Endodermal cell (in vitro differentiated cells): ENCODE measurements around the gene EBP. TPM values are rescaled to one million over a fixed set of nuclear protein-coding genes. Genes with fewer than 3 reads are reported as not detected.

ENCODE experiments used
- DNase-seq: peaks from one replicate; pipeline ENCODE4 v3.0.0-alpha.2; 2017
- H3K27ac ChIP-seq: 2 replicates; pipeline ENCODE4 v1.5.1; 2013; ENCODE audit warnings: mild to moderate bottlenecking, low read depth, low read length, moderate library complexity
- H3K27me3 ChIP-seq: 2 replicates; pipeline ENCODE4 v1.6.1; 2013; ENCODE audit warnings: mild to moderate bottlenecking, low read length, moderate library complexity; ENCODE audit not compliant: insufficient read depth, control insufficient read depth, poor library complexity, severe bottlenecking
- H3K36me3 ChIP-seq: 2 replicates; pipeline ENCODE4 v1.7.0; 2013; ENCODE audit warnings: mild to moderate bottlenecking, low read length, moderate library complexity; ENCODE audit not compliant: control insufficient read depth, insufficient read depth
- H3K4me1 ChIP-seq: one replicate; pipeline ENCODE4 v1.7.0; 2013; ENCODE audit warnings: low read length; ENCODE audit not compliant: control insufficient read depth, insufficient read depth
- H3K4me3 ChIP-seq: 2 replicates; pipeline ENCODE4 v1.5.1; 2013; ENCODE audit warnings: mild to moderate bottlenecking, low read length, moderate library complexity
- H3K9ac ChIP-seq: 2 replicates; pipeline ENCODE4 v1.6.1; 2013; ENCODE audit warnings: mild to moderate bottlenecking, low read length, moderate library complexity; ENCODE audit not compliant: poor library complexity, severe bottlenecking; ENCODE audit errors: extremely low read depth
- H3K9me3 ChIP-seq: 2 replicates; pipeline ENCODE4 v1.6.1; 2013; ENCODE audit warnings: mild to moderate bottlenecking, low read length, moderate library complexity; ENCODE audit not compliant: control insufficient read depth
- H3K27ac Mint-ChIP-seq: 2 replicates; pipeline ENCODE4 v1.8.0; 2020; ENCODE audit warnings: mixed read lengths
- H3K27me3 Mint-ChIP-seq: 2 replicates; pipeline ENCODE4 v1.8.0; 2021; ENCODE audit warnings: mild to moderate bottlenecking, mixed read lengths; ENCODE audit not compliant: insufficient read depth
- H3K36me3 Mint-ChIP-seq: 2 replicates; pipeline ENCODE4 v1.8.0; 2020; ENCODE audit warnings: low read depth, mixed read lengths
- H3K4me1 Mint-ChIP-seq: 2 replicates; pipeline ENCODE4 v1.8.0; 2020; ENCODE audit warnings: mixed read lengths
- H3K4me3 Mint-ChIP-seq: 2 replicates; pipeline ENCODE4 v1.8.0; 2020; ENCODE audit warnings: mild to moderate bottlenecking, moderate library complexity, mixed read lengths
- H3K9me3 Mint-ChIP-seq: 2 replicates; pipeline ENCODE4 v1.8.0; 2020; ENCODE audit warnings: mild to moderate bottlenecking, mixed read lengths
- CTCF ChIP-seq: fragments of 200-600 bp; sonication (generic); conservative IDR thresholded peaks from 2 replicates; pipeline ENCODE4 v1.5.0; 2021; ENCODE audit warnings: antibody characterized with exemption, mild to moderate bottlenecking
- WGBS, 2 experiments: methylation state at CpG; one replicate each; pipeline versions ENCODE4 v1.1.5 to v1.1.7; 2013; ENCODE audit warnings: missing lambda C conversion rate in 2 of 2, mixed read lengths in 1 of 2; ENCODE audit not compliant: insufficient coverage in 1 of 2, insufficient read length in 1 of 2; 5-methylcytosine and 5-hydroxymethylcytosine counted together
- total RNA-seq, 2 donors: library from RNA; stranded (reverse); fragmentation: NEBNext Ultra II Directional in 1 of 2; extraction: Animal tissue kit (Norgen Biotek cat#: 25700) in 1 of 2; gene quantifications; 2 replicates in 1 of 2; 3 replicates in 1 of 2; pipeline ENCODE4 v1.2.1, GENCODE V29; 2021

The EBP gene
- total RNA-seq, 2 donors from 2014 or later = 105 to 119 TPM

- no peaks in the 10 kb centered on the region for H3K4me1 ChIP-seq
- no peaks in the 10 kb centered on the region for H3K27me3 ChIP-seq
- H3K9me3 ChIP-seq = no peaks in the 10 kb centered on the region
- Mint-ChIP-seq H3K27ac (peak overlapping the region; percentile 94), H3K4me1 (peaks cover 5% of the 10 kb centered on the region), H3K9me3 (peaks cover 67% of the 10 kb centered on the region), H3K4me3 (peak overlapping the region; percentile 79), H3K27me3 (no peaks in the 10 kb centered on the region), H3K36me3 (peaks cover 17% of the 10 kb centered on the region)
- no peak for DNase-seq
- H3K36me3 ChIP-seq = no peaks in the 10 kb centered on the region
- 15 to 31% methylated on average over 6 to 12 of the region's 12 CpGs for WGBS, 2 experiments
- no peak overlapping the region for H3K27ac ChIP-seq
- no peak for TF ChIP-seq CTCF
- peak overlapping the region; percentile 79 for H3K4me3 ChIP-seq
- H3K9ac ChIP-seq = peak overlapping the region; percentile 34
These were observed 18.4 kb downstream of the EBP start for GRCh38 chrX:48540028-48540375.

- peak overlapping the region; percentile 79 for H3K4me3 Mint-ChIP-seq
- H3K27me3 ChIP-seq = no peaks in the 10 kb centered on the region
- H3K9me3 ChIP-seq = no peaks in the 10 kb centered on the region
- H3K27ac Mint-ChIP-seq = no peak overlapping the region
- peaks cover 5% of the 10 kb centered on the region for H3K4me1 Mint-ChIP-seq
- H3K36me3 Mint-ChIP-seq = peaks cover 19% of the 10 kb centered on the region
- H3K9ac ChIP-seq = no peak overlapping the region
- DNase-seq = no peak
- peaks cover 2% of the 10 kb centered on the region for H3K36me3 ChIP-seq
- TF ChIP-seq CTCF = no peak
- no peak overlapping the region for H3K27ac ChIP-seq
- no peaks in the 10 kb centered on the region for H3K27me3 Mint-ChIP-seq
- peaks cover 65% of the 10 kb centered on the region for H3K9me3 Mint-ChIP-seq
- H3K4me3 ChIP-seq = peak overlapping the region; percentile 79
- H3K4me1 ChIP-seq = no peaks in the 10 kb centered on the region
- WGBS, 2 experiments = 85 to 90% methylated on average over 2 to 7 of the region's 7 CpGs
These were observed 18.9 kb downstream of the EBP start for GRCh38 chrX:48540480-48540879.

GRCh38 chrX:48541140-48541814 lies 19.7 kb downstream of the EBP start:
- Histone ChIP-seq H3K4me1 (no peaks in the 10 kb centered on the region), H3K4me3 (no peak overlapping the region), H3K27ac (no peak overlapping the region), H3K36me3 (peaks cover 4% of the 10 kb centered on the region), H3K9ac (no peak overlapping the region), H3K27me3 (no peaks in the 10 kb centered on the region), H3K9me3 (no peaks in the 10 kb centered on the region)
- peaks cover 5% of the 10 kb centered on the region for H3K4me1 Mint-ChIP-seq
- peaks cover 22% of the 10 kb centered on the region for H3K36me3 Mint-ChIP-seq
- DNase-seq = no peak
- WGBS, 2 experiments = 98% methylated on average over 8 of the region's 10 CpGs; no CpG with 5 or more reads in 1 of the 2 experiments
- TF ChIP-seq CTCF = no peak
- no peak overlapping the region for H3K27ac Mint-ChIP-seq
- no peaks in the 10 kb centered on the region for H3K27me3 Mint-ChIP-seq
- peaks cover 68% of the 10 kb centered on the region for H3K9me3 Mint-ChIP-seq
- H3K4me3 Mint-ChIP-seq = no peak overlapping the region
